Kidney (tissue), 14 donors: ENCODE data around the gene HRH1. TPM values are rescaled to one million over a fixed set of nuclear protein-coding genes. Genes with fewer than 3 reads are reported as not detected.

Experiments used
- DNase-seq, 5 donors: peaks; one replicate each; pipeline ENCODE4 v3.0.0-alpha.2; 2013 to 2020
- FAIRE-seq: peaks from 2 replicates; lab custom pipeline; 2012; peaks lifted over from hg19 to GRCh38; lab: Jason Lieb, UNC
- H3K27ac ChIP-seq, 2 donors: one replicate each; pipeline ENCODE4 v1.7.0; 2013; ENCODE audit warnings: low read depth in 2 of 2, low read length in 2 of 2, inconsistent platforms in 1 of 2
- H3K27me3 ChIP-seq: one replicate; pipeline ENCODE4 v1.7.1; 2013; ENCODE audit warnings: low read length, inconsistent platforms; ENCODE audit not compliant: control insufficient read depth, insufficient read depth
- H3K36me3 ChIP-seq, 3 donors: one replicate each; pipeline versions ENCODE4 v1.7.0 to v1.7.1; 2013; ENCODE audit warnings: low read length in 3 of 3, control low read depth in 1 of 3, inconsistent platforms in 1 of 3; ENCODE audit not compliant: insufficient read depth in 3 of 3, control insufficient read depth in 2 of 3
- H3K4me1 ChIP-seq, 3 donors: one replicate each; pipeline versions ENCODE4 v1.7.0 to v1.7.1; 2013; ENCODE audit warnings: low read length in 3 of 3, inconsistent platforms in 1 of 3, low read depth in 1 of 3; ENCODE audit not compliant: control insufficient read depth in 2 of 3, insufficient read depth in 2 of 3
- H3K4me3 ChIP-seq, 3 donors: one replicate each; pipeline versions ENCODE4 v1.7.0 to v1.8.1; 2013; ENCODE audit warnings: low read length in 3 of 3, control low read depth in 1 of 3, inconsistent platforms in 1 of 3
- H3K9ac ChIP-seq, 3 donors: one replicate each; pipeline versions ENCODE4 v1.7.0 to v1.7.1; 2013; ENCODE audit warnings: low read length in 3 of 3, control low read depth in 1 of 3, inconsistent platforms in 1 of 3
- H3K9me3 ChIP-seq, 3 donors: one replicate each; pipeline versions ENCODE4 v1.7.0 to v1.7.1; 2013; ENCODE audit warnings: low read length in 3 of 3, control low read depth in 1 of 3, inconsistent platforms in 1 of 3; ENCODE audit not compliant: control insufficient read depth in 2 of 3, insufficient read depth in 1 of 3
- intact Hi-C: fragments of 100-400 bp; cut with DNase I; formaldehyde crosslinking; loops from one replicate; pipeline ENCODE4 v1.11.1; 2022
- polyA plus RNA-seq: library from polyadenylated mRNA; stranded (reverse); fragments of 350-450 nt; fragmentation: Illumina TruSeq; extraction: RNeasy Lipid Tissue Mini Kit (QIAGEN cat#74804); gene quantifications from one replicate; pipeline ENCODE4 v1.2.3, GENCODE V29; 2014; ENCODE audit warnings: low read depth, low replicate concordance; ENCODE audit not compliant: insufficient read depth
- total RNA-seq: library from RNA; stranded (reverse); fragmentation: NEBNext Ultra II Directional; extraction: Animal tissue kit (Norgen Biotek cat#: 25700); gene quantifications from one replicate; pipeline ENCODE4 v1.2.1, GENCODE V29; 2021
- TF ChIP-seq, protein P1 (sequence below): IDR thresholded peaks from 3 replicates; pipeline ENCODE4 v1.5.1; 2012; ENCODE audit warnings: mild to moderate bottlenecking, moderate library complexity, borderline replicate concordance; ENCODE audit not compliant: insufficient read depth; ENCODE audit errors: extremely low read depth
- donor health status: control.
- donor health status: control.
- donor health status: control.
- donor health status: control.
- donor health status: control.
- donor health status: DM: yes; HTN: yes; CAD: no.
- donor health status: Normal renal cell carcinoma (clear cell type).

HRH1 gene
- total and polyA plus RNA-seq, 2 donors from 2014 or later = 1.9 to 32.3 TPM

DNA sequence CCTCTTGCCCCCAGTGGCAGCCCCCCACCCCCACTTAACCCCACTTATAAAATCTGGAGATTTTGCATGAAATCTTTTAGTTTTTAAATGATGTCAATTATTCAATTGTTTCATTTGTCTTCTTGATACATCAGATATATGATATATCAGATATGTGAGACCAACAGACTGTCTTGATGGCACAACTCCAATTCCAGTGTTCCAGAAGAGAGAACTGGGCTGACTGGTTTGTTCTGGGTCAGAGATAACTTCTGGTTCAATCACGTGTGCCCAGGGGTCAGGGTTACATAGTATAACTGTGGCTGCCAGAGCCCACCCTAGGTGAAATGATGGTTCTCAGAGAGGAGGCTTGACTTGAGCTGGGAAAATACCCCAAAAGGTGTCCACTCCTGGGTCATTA lies 85.5 kb downstream of the HRH1 start:
- no peak for DNase-seq
- Histone ChIP-seq H3K36me3 (no peaks in the 10 kb centered on the region), H3K27me3 (no peaks in the 10 kb centered on the region), H3K4me3 (no peak overlapping the region), H3K9me3 (no peaks in the 10 kb centered on the region), H3K4me1 (no peaks in the 10 kb centered on the region), H3K9ac (no peak overlapping the region), H3K27ac (no peak overlapping the region)
- intact Hi-C loops = no loop called here
- no peak for FAIRE-seq
- TF ChIP-seq, protein P1, sequence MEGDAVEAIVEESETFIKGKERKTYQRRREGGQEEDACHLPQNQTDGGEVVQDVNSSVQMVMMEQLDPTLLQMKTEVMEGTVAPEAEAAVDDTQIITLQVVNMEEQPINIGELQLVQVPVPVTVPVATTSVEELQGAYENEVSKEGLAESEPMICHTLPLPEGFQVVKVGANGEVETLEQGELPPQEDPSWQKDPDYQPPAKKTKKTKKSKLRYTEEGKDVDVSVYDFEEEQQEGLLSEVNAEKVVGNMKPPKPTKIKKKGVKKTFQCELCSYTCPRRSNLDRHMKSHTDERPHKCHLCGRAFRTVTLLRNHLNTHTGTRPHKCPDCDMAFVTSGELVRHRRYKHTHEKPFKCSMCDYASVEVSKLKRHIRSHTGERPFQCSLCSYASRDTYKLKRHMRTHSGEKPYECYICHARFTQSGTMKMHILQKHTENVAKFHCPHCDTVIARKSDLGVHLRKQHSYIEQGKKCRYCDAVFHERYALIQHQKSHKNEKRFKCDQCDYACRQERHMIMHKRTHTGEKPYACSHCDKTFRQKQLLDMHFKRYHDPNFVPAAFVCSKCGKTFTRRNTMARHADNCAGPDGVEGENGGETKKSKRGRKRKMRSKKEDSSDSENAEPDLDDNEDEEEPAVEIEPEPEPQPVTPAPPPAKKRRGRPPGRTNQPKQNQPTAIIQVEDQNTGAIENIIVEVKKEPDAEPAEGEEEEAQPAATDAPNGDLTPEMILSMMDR = no peak

DNA sequence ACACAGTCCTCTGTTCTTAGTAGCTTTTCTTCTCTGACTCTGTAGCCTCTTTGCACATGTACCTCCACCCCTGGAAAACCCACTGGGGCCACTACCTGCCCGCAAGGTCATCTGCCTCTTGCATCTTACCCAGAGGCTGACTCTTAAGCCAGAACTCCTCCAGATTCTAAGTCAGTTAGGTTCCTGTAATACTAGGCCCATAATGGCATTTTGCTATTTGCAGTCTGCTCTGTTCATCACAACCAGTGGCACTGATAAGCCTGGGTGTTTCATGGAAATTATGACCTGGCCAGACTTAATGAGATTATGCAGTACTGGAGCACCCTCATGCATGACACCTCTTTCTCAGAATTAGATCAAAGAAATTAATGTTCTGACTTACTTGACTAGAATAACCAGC lies 86.2 kb downstream of the HRH1 start:
- Histone ChIP-seq H3K4me3 (no peak overlapping the region), H3K9me3 (no peaks in the 10 kb centered on the region), H3K36me3 (no peaks in the 10 kb centered on the region), H3K27ac (no peak overlapping the region), H3K27me3 (no peaks in the 10 kb centered on the region), H3K9ac (no peak overlapping the region), H3K4me1 (no peaks in the 10 kb centered on the region)
- no peak for DNase-seq
- FAIRE-seq = no peak
- intact Hi-C loops = no loop called here
- TF ChIP-seq, protein P1 = no peak

DNA sequence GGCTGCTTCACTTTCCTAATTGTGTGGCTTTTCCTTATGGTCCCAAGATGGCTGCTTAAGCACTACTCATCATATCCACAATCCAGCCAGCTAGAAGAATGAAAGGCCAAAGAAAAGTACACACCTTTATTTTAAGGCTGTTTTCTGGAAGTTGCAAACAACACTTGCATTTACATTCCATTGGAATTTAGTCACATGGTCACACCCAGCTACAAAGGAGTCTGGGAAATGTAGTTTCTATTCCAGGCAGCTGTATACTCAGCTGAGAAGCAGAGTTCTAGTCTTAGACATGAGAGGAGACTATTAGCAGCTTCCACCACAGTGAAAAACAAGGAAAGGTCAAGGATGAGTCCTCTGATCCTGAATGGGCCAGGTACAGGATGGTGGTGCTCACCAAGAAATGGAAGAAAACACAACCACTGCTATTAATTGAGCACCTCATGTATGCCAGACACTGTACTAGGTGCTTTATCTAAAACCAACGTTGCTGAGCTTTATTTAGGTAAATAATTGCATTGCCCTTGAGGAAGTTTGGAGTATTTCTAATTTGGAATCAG lies 89.9 kb downstream of the HRH1 start:
- no peaks in the 10 kb centered on the region for H3K4me1 ChIP-seq
- TF ChIP-seq, protein P1 = no peak
- FAIRE-seq = no peak
- H3K9ac ChIP-seq = no peak overlapping the region
- intact Hi-C loops = no loop called here
- H3K27me3 ChIP-seq = no peaks in the 10 kb centered on the region
- no peak overlapping the region for H3K4me3 ChIP-seq
- H3K9me3 ChIP-seq = no peaks in the 10 kb centered on the region
- H3K27ac ChIP-seq = no peak overlapping the region
- no peak for DNase-seq
- H3K36me3 ChIP-seq = no peaks in the 10 kb centered on the region

DNA sequence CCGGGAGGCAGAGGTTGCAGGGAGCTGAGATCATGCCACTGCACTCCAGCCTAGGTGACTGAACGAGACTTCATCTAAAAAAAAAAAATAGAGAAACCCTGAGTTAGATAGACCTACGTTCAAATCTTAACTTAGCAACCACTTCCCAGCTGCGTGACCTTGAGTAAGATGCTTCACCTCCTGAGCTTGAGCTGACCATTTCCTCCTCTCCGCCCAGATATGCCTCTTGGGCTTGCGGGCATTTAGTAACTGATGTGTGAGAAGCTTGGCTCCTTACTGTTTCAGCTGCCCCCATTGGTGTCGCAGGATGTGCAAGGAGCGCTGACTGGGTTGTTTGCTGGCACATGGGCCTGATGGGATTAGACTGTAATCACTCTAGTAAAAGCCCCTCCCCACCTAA lies 91.0 kb downstream of the HRH1 start:
- TF ChIP-seq, protein P1 = no peak
- no peak overlapping the region for H3K4me3 ChIP-seq
- no peaks in the 10 kb centered on the region for H3K9me3 ChIP-seq
- no peaks in the 10 kb centered on the region for H3K36me3 ChIP-seq
- no peak for FAIRE-seq
- H3K27me3 ChIP-seq = no peaks in the 10 kb centered on the region
- no peak for DNase-seq
- intact Hi-C loops = no loop called here
- H3K27ac ChIP-seq = no peak overlapping the region
- no peaks in the 10 kb centered on the region for H3K4me1 ChIP-seq
- H3K9ac ChIP-seq = no peak overlapping the region
